HL-60/S4 treated with retinoic acid at 250 ng/mL for 4 days and 3 days (cell line): ENCODE measurements around the gene KDM4B.
"Not testable (repeated sequence)": the region's sequence is repeated elsewhere in the genome, so short reads cannot be mapped to it uniquely, and the experiment has no call there.

ENCODE experiments used
- in situ Hi-C: fragments of 300-500 bp; cut with MboI; formaldehyde crosslinking; loops from 2 replicates; pipeline ENCODE4 v1.7.0; 2022; ENCODE audit warnings: low sequenced_read_pairs

Gene KDM4B

GRCh38 chr19:5011476-5012238, 42.7 kb downstream of the KDM4B start:
- in situ Hi-C loops = no loop called here

DNA sequence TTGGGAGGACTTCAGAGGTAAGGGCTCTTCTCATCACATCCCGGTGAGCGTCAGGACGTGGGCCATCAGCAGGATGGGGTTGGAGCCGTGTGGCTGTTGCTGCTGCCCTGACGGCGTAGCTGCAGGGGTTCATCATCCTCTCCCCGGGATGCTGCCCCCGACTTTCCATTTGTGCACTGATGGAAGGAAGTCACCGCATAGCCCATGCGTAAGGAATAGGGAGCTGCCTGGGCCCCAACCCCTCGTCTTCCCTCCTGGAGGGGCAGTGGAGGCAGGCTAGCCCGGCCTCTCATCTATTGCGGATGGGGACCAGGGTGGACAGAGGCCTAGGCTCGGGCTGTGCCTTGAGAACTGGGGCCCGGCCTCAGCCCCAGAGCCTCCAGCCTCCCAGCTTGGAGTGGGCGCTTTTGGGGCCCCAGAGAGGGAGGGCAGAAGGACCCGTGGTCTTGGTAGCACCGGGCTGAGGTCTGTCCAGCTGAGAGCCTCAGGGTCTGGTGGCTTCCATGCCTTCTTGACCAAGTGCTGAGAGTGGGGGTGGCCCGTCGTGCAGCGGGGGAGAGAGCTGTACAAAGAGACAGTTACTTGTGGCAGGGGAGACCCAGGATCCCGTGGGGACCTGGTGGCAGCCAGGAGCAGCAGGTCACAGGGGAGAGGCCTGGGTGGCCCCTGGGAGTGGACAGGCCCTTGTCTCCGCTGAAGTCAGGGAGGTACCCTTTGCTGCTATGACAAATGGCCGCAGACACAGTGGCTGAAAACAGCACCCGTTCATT, 44.0 kb downstream of the KDM4B start:
- in situ Hi-C loops = no loop called here

GRCh38 chr19:5013761-5014160, 44.8 kb downstream of the KDM4B start:
- in situ Hi-C loops = no loop called here

GRCh38 chr19:5014941-5015340, 46.0 kb downstream of the KDM4B start:
- in situ Hi-C loops = no loop called here

- in situ Hi-C loops = no loop called here
These were observed 47.4 kb downstream of the KDM4B start for GRCh38 chr19:5016268-5016667.

- in situ Hi-C loops = no loop called here
These were observed 47.9 kb downstream of the KDM4B start for GRCh38 chr19:5016781-5017180.

GRCh38 chr19:5017235-5017634, 48.3 kb downstream of the KDM4B start:
- in situ Hi-C loops = no loop called here

DNA sequence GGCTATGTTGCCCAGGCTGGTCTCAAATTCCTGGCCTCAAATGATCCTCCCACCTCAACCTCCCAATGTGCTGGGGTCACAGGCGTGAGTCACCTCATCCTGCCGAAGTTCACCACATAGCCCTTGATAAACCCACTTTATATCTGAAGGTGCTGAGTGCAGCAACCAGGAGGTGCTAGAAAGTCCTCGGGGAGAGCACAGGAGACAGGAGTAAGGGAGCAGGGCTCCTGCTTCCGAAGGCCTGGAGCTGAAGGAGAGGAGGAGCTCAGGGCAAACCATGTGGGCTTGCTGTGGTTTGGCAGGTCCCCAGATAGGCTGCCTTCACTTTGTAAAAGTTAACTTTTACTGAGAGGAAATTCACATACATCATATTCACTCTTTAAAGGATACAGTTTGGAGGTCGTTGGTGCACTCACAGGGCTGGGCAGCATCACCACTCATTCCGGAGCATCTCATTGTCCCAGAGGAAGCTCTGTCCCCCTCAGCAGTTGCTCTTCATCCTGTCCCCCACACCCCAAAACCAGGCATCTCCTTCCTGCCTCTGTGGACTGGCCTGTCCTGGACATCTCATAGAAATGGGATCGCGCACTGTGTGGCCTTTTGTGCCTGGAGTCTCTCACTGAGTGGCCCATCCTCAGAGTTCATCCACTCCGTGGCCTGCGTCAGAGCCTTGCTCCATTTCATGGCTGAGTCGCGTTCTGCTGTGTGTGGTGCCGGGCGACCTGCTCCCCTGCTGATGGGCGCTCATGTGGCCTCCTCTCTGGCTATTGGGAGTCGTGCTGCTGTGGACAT, 49.5 kb downstream of the KDM4B start:
- in situ Hi-C loops = no loop called here

GRCh38 chr19:5020368-5020767, 51.5 kb downstream of the KDM4B start:
- in situ Hi-C loops = no loop called here

DNA sequence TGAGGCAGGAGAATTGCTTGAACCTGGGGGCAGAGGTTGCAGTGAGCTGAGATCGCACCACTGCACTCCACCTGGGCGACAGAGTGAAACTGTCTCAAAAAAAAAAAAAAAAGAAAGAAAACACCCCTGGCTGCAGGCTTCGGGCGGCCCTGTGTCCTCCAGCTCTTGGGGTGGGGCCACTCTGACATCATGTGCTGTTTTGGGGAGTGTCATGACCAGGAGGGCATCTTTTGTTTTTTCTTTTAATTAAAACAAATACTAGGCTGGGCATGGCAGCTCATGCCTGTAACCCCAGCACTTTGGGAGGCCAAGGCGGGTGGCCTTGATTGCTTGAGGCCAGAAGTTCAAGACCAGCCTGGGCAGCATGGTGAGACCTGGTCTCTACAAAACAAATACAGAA, 52.1 kb downstream of the KDM4B start:
- in situ Hi-C loops = no loop called here

GRCh38 chr19:5022066-5022860, 53.4 kb downstream of the KDM4B start:
- in situ Hi-C loops = no loop called here

DNA sequence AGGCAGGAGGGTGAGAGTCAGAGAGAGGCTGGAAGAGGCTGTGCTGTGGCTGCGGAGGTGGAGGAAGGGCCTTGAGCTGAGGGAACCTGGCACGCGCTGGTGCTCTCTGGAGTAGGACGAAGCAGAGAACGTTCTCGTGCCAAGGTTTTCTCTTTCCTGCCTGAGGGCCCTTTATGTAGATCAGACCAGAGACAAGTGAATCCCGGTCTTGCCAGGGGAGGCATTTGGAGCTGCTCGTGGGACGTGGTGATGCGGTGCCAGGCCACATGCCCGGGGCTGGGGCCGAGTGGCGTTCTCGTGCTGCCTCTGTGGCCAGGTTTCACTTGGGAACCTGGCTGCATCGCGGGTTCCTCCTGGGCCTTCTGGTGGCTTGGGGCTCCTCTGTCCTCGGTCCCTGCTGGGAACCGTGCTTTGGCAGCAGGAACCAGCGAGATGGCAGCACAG, 54.2 kb downstream of the KDM4B start:
- in situ Hi-C loops = no loop called here

- in situ Hi-C loops = no loop called here
These were observed 55.4 kb downstream of the KDM4B start for GRCh38 chr19:5024282-5024681.

GRCh38 chr19:5025027-5025426, 56.1 kb downstream of the KDM4B start:
- in situ Hi-C loops = no loop called here

- in situ Hi-C loops = no loop called here
These were observed 57.9 kb downstream of the KDM4B start for GRCh38 chr19:5026706-5027273.

DNA sequence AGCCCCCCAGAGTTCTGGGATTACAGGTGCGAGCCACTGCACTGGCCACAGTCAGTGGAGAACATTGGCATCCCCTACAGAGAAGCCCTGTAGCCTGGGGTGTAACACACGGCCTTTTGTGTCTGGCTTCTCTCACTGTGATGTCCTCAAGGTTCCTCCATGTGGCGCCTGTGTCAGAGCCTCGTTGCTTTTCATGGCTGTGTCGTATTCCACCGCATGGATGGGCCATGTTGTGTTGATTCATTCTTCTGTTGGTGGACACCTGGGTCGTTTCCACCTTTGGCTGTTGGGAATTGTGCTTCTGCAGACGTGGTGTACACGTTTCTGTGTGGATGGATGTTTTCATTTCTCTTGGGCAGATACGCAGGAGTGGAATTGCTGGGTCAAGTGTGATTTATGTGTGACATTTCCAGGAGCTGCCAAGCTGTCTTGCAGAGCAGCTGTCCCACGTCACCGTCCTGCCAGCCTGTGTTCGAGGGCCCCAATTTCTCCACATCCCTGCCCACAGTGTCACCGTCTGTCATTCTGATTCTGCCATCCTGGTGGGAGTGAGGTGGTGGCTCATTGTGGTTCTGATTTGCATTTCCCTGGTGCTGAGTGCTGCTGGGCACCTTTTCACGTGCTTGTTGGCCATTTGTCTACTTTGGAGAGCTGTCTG, 59.4 kb downstream of the KDM4B start:
- in situ Hi-C loops = no loop called here

DNA sequence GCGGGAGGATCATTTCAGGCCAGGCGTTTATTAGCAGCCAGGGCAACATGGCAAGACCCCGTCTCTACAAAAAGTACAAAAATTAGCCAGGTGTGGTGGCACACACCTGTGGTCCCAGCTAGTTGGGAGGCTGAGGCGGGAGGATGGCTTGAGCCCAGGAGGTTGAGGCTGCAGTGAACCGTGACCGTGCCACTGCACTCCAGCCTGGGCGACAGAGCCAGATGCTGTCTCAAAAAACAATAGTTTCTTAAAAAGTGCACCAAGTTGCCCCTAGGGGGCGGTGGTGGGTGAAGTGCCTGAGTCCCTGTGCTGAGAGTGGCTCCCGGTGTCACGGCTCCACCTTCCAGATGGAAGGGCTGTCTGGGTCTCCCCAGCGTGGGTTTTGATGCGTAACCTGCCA, 60.7 kb downstream of the KDM4B start:
- in situ Hi-C loops = not testable (repeated sequence)

GRCh38 chr19:5030136-5030820, 61.4 kb downstream of the KDM4B start:
- in situ Hi-C loops = no loop called here

DNA sequence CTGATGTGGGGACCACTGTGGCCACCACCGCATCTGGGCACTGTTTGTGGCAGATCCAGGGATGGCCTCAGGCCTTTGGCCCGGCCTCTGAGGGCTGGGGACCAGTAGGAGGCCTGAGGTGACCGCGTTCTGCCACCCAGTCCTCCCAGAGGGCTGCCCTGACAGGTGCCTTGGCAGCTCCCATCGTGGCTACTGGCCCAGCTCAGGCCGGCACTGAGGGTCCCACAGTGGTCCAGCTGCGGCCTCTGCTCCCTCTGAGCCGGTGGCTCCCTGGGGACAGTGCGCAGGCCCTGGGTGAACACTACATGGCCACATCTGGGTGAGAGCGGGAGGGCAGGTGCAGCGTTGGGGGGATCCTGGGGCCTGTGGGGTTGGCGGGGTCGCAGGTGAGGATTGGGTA, 61.9 kb downstream of the KDM4B start:
- in situ Hi-C loops = no loop called here
